Body of pancreas (tissue), 4 donors: ENCODE results near the gene DLGAP5.
A peak's percentile ranks its signal among the peaks of the same experiment; 100 is the strongest.

ENCODE experiments used
- CTCF ChIP-seq, 7 experiments: fragments of 450-650 bp in 4 of 7; fragments of 200-600 bp in 3 of 7; sonication (generic) in 3 of 7; IDR thresholded peaks; one replicate each; pipeline ENCODE4 v1.5.1; 2016 to 2019; ENCODE audit warnings: antibody characterized with exemption in 7 of 7
- POLR2A ChIP-seq, 3 donors: fragments of 450-650 bp; IDR thresholded peaks; one replicate each; pipeline ENCODE4 v1.6.1; 2016; ENCODE audit warnings: antibody characterized with exemption in 3 of 3, mild to moderate bottlenecking in 2 of 3

GRCh38 chr14:55129428-55130195 is 61.8 kb downstream of the DLGAP5 start:
- TF ChIP-seq CTCF (IDR thresholded peaks at IDR 0.05) (no peak), POLR2A (IDR thresholded peaks at IDR 0.05) (peak in 2 of 3 donors; percentile 53 to 67)
